ENCODE data around the gene RRAD.

Gene RRAD

DNA sequence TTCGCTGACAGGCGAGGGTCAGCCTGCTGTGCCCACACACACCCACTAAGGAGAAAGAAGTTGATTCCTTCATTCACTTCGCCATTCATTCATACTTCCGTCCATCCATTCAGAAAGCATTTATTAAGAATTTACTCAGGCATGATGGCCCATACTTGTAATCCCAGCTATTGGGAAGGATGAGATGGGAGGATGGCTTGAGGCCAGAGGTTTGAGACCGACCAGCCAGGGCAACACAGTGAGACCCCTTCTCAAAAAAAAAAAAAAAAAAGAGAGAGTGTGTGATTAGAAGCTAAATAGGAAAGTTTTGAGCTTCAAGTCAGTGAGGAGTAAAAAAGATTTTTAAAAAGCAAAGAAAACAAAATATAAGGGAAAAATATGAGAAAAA lies 18.7 kb upstream of the RRAD start:
- in situ Hi-C loops (cut with MboI; ENCODE audit: low pct_unique_long_range_greater_than_20kb, low sequenced_read_pairs, unreplicated experiment): no loop called here
- TF ChIP-seq, protein P1, sequence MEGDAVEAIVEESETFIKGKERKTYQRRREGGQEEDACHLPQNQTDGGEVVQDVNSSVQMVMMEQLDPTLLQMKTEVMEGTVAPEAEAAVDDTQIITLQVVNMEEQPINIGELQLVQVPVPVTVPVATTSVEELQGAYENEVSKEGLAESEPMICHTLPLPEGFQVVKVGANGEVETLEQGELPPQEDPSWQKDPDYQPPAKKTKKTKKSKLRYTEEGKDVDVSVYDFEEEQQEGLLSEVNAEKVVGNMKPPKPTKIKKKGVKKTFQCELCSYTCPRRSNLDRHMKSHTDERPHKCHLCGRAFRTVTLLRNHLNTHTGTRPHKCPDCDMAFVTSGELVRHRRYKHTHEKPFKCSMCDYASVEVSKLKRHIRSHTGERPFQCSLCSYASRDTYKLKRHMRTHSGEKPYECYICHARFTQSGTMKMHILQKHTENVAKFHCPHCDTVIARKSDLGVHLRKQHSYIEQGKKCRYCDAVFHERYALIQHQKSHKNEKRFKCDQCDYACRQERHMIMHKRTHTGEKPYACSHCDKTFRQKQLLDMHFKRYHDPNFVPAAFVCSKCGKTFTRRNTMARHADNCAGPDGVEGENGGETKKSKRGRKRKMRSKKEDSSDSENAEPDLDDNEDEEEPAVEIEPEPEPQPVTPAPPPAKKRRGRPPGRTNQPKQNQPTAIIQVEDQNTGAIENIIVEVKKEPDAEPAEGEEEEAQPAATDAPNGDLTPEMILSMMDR (IDR thresholded peaks at IDR 0.05; ENCODE audit: extremely low read depth, insufficient read depth, missing control alignments): no peak
- DNase-seq (ENCODE audit: low spot score): no peak

DNA sequence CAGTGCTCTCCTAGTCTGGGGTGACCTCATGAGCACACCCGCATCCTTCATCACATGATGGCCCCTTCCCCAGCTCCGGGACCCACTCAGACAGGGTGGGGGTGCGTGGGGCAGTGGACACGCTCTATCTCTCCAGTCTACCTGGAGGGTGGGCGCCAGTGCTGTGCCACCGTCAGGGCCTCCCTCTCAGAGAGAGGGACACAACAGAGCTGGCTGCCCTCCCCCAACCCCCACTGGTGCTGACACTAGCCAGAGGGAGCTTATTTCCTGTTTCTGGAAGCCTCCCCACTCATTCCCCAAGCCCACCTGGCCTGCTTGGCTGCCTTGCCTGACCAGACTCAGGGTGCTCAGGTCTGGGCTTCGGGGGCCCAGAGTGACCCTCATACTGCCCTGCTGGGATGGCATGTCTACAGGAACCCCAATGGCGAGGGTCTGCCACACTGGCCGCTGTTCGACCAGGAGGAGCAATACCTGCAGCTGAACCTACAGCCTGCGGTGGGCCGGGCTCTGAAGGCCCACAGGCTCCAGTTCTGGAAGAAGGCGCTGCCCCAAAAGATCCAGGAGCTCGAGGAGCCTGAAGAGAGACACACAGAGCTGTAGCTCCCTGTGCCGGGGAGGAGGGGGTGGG lies 18.2 kb upstream of the RRAD start:
- in situ Hi-C loops (cut with MboI; ENCODE audit: low pct_unique_long_range_greater_than_20kb, low sequenced_read_pairs, unreplicated experiment): no loop called here
- DNase-seq (ENCODE audit: low spot score): no peak
- TF ChIP-seq, protein P1 (IDR thresholded peaks at IDR 0.05; ENCODE audit: extremely low read depth, insufficient read depth, missing control alignments): no peak

DNA sequence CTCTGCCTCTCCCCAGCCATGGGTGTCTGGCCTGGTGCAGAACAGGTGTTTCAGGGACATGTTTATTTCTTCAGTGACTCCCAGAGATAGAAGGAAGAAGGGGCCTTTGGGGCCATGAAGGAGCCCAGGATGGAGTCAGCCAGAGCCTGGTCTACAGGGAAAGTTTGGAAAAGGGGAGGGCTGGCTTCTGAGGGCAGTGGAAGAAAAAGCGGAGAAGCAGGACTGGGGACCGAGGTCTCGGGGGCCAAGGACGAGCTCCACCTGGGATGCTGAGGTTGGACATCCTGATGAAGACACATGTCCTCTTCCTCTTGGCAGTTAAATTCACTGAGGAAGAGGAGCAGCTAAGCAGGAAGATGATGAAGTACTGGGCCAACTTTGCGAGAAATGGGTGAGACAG lies 17.6 kb upstream of the RRAD start:
- in situ Hi-C loops (cut with MboI; ENCODE audit: low pct_unique_long_range_greater_than_20kb, low sequenced_read_pairs, unreplicated experiment): no loop called here
- no peak for DNase-seq (ENCODE audit: low spot score)
- TF ChIP-seq, protein P1 (IDR thresholded peaks at IDR 0.05; ENCODE audit: extremely low read depth, insufficient read depth, missing control alignments): no peak

DNA sequence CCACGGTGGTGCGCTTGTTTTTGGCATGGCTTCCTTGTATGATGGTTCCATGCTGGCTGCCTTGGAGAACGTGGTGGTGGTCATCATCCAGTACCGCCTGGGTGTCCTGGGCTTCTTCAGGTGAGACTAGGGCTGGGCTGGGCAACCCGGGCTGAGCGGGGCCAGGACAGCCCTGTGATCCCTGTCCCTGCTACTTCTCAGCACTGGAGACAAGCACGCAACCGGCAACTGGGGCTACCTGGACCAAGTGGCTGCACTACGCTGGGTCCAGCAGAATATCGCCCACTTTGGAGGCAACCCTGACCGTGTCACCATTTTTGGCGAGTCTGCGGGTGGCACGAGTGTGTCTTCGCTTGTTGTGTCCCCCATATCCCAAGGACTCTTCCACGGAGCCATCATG lies 14.9 kb upstream of the RRAD start:
- DNase-seq (ENCODE audit: low spot score): no peak
- TF ChIP-seq, protein P1 (IDR thresholded peaks at IDR 0.05; ENCODE audit: extremely low read depth, insufficient read depth, missing control alignments): no peak
- in situ Hi-C loops (cut with MboI; ENCODE audit: low pct_unique_long_range_greater_than_20kb, low sequenced_read_pairs, unreplicated experiment): no loop called here

DNA sequence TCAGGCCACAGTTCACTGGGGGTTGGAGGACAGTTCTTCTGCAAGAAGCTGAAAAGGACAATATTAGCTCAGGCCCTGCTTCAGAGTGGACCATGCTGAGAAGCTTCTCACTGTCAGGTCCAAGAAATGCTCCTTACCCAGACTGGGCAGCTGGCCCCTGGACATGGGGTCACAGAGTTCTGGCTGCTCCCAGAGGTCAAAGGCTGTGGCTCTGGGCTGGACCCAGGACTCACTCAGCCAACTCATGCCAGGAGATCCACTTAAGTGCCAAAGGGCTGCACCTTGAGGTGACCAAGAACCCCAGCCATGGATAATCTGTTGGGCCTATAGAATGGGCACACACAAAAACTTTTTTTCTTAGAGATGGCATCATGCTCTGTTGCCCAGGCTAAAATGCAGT lies 14.0 kb upstream of the RRAD start:
- DNase-seq (ENCODE audit: low spot score): no peak
- in situ Hi-C loops (cut with MboI; ENCODE audit: low pct_unique_long_range_greater_than_20kb, low sequenced_read_pairs, unreplicated experiment): no loop called here
- TF ChIP-seq, protein P1 (IDR thresholded peaks at IDR 0.05; ENCODE audit: extremely low read depth, insufficient read depth, missing control alignments): no peak

DNA sequence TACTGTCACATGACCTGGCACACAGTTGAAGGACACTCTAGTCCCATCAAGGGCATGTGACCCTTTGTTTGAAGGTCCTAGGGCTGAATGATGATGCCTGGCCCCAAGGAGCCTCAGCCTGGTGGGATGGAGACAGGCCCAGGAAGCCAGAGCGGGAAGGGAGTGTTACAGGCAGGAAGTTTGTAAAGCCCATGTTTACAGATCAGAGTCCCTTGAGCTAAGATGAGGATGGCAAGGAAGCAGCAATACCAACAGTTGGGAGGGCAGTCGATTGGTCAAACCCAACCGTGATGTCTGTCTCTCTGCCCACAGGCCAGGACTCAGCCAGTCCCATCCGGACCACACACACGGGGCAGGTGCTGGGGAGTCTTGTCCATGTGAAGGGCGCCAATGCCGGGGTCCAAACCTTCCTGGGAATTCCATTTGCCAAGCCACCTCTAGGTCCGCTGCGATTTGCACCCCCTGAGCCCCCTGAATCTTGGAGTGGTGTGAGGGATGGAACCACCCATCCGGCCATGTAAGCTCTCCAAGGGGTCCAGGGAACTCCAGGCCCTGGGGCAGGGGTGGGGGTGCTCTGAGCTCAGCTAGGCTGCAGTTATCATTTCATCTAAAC lies 12.5 kb upstream of the RRAD start:
- in situ Hi-C loops (cut with MboI; ENCODE audit: low pct_unique_long_range_greater_than_20kb, low sequenced_read_pairs, unreplicated experiment): no loop called here
- DNase-seq (ENCODE audit: low spot score): no peak
- TF ChIP-seq, protein P1 (IDR thresholded peaks at IDR 0.05; ENCODE audit: extremely low read depth, insufficient read depth, missing control alignments): no peak
